Kidney (tissue), 14 donors: ENCODE results near the gene HSD17B14. TPM values are rescaled to one million over a fixed set of nuclear protein-coding genes. Genes with fewer than 3 reads are reported as not detected.
"Not testable (repeated sequence)": the region's sequence is repeated elsewhere in the genome, so short reads cannot be mapped to it uniquely, and the experiment has no call there.

Experiments
- DNase-seq, 5 donors: peaks; one replicate each; pipeline ENCODE4 v3.0.0-alpha.2; 2013 to 2020
- FAIRE-seq: peaks from 2 replicates; lab custom pipeline; 2012; peaks lifted over from hg19 to GRCh38; lab: Jason Lieb, UNC
- H3K27ac ChIP-seq, 2 donors: one replicate each; pipeline ENCODE4 v1.7.0; 2013; ENCODE audit warnings: low read depth in 2 of 2, low read length in 2 of 2, inconsistent platforms in 1 of 2
- H3K27me3 ChIP-seq: one replicate; pipeline ENCODE4 v1.7.1; 2013; ENCODE audit warnings: low read length, inconsistent platforms; ENCODE audit not compliant: control insufficient read depth, insufficient read depth
- H3K36me3 ChIP-seq, 3 donors: one replicate each; pipeline versions ENCODE4 v1.7.0 to v1.7.1; 2013; ENCODE audit warnings: low read length in 3 of 3, control low read depth in 1 of 3, inconsistent platforms in 1 of 3; ENCODE audit not compliant: insufficient read depth in 3 of 3, control insufficient read depth in 2 of 3
- H3K4me1 ChIP-seq, 3 donors: one replicate each; pipeline versions ENCODE4 v1.7.0 to v1.7.1; 2013; ENCODE audit warnings: low read length in 3 of 3, inconsistent platforms in 1 of 3, low read depth in 1 of 3; ENCODE audit not compliant: control insufficient read depth in 2 of 3, insufficient read depth in 2 of 3
- H3K4me3 ChIP-seq, 3 donors: one replicate each; pipeline versions ENCODE4 v1.7.0 to v1.8.1; 2013; ENCODE audit warnings: low read length in 3 of 3, control low read depth in 1 of 3, inconsistent platforms in 1 of 3
- H3K9ac ChIP-seq, 3 donors: one replicate each; pipeline versions ENCODE4 v1.7.0 to v1.7.1; 2013; ENCODE audit warnings: low read length in 3 of 3, control low read depth in 1 of 3, inconsistent platforms in 1 of 3
- H3K9me3 ChIP-seq, 3 donors: one replicate each; pipeline versions ENCODE4 v1.7.0 to v1.7.1; 2013; ENCODE audit warnings: low read length in 3 of 3, control low read depth in 1 of 3, inconsistent platforms in 1 of 3; ENCODE audit not compliant: control insufficient read depth in 2 of 3, insufficient read depth in 1 of 3
- intact Hi-C: fragments of 100-400 bp; cut with DNase I; formaldehyde crosslinking; loops from one replicate; pipeline ENCODE4 v1.11.1; 2022
- polyA plus RNA-seq: library from polyadenylated mRNA; stranded (reverse); fragments of 350-450 nt; fragmentation: Illumina TruSeq; extraction: RNeasy Lipid Tissue Mini Kit (QIAGEN cat#74804); gene quantifications from one replicate; pipeline ENCODE4 v1.2.3, GENCODE V29; 2014; ENCODE audit warnings: low read depth, low replicate concordance; ENCODE audit not compliant: insufficient read depth
- total RNA-seq: library from RNA; stranded (reverse); fragmentation: NEBNext Ultra II Directional; extraction: Animal tissue kit (Norgen Biotek cat#: 25700); gene quantifications from one replicate; pipeline ENCODE4 v1.2.1, GENCODE V29; 2021
- TF ChIP-seq, protein P1 (sequence below): IDR thresholded peaks from 3 replicates; pipeline ENCODE4 v1.5.1; 2012; ENCODE audit warnings: mild to moderate bottlenecking, moderate library complexity, borderline replicate concordance; ENCODE audit not compliant: insufficient read depth; ENCODE audit errors: extremely low read depth
- donor health status: control.
- donor health status: control.
- donor health status: control.
- donor health status: control.
- donor health status: control.
- donor health status: DM: yes; HTN: yes; CAD: no.
- donor health status: Normal renal cell carcinoma (clear cell type).

Gene HSD17B14
- total and polyA plus RNA-seq, 2 donors from 2014 or later = 5.2 to 141 TPM

DNA sequence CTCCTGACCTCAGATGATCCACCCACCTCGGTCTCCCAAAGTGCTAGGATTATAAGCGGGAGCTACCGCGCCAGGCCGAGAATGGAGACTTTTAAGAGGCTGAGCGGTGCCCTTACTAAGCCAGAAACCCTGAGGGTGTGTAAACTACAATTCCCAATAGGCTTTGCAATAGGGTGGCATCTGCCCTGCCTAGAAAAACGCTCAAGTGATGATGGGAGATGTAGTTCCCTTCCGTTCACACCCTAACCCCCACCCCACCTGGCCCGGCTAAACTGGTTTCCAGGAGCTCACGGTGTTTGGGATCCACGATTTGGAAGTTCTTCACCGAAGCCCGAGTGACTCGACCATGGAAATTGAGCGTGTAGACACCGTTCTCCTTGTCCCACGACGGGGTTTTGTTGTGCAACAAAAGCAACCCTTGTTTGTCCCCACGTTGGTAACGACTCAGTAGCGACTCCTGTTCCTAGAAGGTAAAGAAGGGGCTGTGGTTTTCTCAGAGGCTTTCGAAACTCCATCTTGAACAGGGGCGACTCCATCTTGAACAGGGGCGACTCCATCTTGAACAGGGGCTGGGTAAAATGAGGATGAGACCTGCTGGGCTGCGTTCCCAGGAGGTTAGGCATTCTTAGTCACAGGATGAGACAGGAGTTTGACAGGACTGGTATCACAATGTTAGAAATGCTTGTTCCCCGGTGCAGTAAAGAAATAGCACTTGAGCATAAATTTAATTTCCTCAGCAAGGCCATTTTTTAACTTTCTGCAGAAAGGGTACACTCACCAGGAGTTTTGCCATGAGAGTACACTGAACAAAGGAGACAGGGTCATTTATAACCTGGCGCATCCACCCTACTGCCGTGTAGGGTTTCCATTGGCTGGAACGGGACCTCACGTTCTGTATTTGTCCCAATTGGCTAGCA, 45.7 kb upstream of the HSD17B14 start:
- Histone ChIP-seq H3K9ac (no peak overlapping the region), H3K36me3 (peaks cover 0 to 2% (median 0%) of the 10 kb centered on the region in 3 donors), H3K9me3 (no peaks in the 10 kb centered on the region), H3K27me3 (no peaks in the 10 kb centered on the region), H3K4me3 (no peak overlapping the region), H3K27ac (no peak overlapping the region), H3K4me1 (no peaks in the 10 kb centered on the region)
- TF ChIP-seq, protein P1, sequence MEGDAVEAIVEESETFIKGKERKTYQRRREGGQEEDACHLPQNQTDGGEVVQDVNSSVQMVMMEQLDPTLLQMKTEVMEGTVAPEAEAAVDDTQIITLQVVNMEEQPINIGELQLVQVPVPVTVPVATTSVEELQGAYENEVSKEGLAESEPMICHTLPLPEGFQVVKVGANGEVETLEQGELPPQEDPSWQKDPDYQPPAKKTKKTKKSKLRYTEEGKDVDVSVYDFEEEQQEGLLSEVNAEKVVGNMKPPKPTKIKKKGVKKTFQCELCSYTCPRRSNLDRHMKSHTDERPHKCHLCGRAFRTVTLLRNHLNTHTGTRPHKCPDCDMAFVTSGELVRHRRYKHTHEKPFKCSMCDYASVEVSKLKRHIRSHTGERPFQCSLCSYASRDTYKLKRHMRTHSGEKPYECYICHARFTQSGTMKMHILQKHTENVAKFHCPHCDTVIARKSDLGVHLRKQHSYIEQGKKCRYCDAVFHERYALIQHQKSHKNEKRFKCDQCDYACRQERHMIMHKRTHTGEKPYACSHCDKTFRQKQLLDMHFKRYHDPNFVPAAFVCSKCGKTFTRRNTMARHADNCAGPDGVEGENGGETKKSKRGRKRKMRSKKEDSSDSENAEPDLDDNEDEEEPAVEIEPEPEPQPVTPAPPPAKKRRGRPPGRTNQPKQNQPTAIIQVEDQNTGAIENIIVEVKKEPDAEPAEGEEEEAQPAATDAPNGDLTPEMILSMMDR = no peak
- intact Hi-C loops = no loop called here
- FAIRE-seq (no peak), DNase-seq (no peak)

DNA sequence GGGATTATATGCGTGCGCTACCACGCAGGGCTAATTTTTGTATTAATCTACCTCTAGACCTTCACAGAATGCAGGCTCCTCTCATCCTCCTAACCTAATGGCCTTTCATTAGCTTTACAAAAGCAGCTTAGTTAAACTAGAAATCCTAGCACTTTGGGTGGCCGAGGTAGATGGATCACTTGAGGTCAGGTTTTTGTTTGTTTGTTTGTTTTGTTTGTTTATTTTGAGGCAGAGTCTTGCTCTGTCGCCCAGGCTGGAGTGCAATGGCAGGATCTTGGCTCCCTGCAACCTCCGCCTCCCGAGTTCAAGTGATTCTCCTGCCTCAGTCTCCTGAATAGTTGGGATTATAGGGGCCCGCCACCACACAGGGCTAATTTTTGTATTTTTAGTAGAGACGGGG, 43.4 kb upstream of the HSD17B14 start:
- H3K4me1 ChIP-seq = peaks cover 0 to 11% (median 8%) of the 10 kb centered on the region in 3 donors
- H3K9ac ChIP-seq, H3K27ac ChIP-seq, H3K36me3 ChIP-seq, FAIRE-seq, H3K27me3 ChIP-seq, DNase-seq, intact Hi-C loops, H3K9me3 ChIP-seq, H3K4me3 ChIP-seq: not testable (repeated sequence)

DNA sequence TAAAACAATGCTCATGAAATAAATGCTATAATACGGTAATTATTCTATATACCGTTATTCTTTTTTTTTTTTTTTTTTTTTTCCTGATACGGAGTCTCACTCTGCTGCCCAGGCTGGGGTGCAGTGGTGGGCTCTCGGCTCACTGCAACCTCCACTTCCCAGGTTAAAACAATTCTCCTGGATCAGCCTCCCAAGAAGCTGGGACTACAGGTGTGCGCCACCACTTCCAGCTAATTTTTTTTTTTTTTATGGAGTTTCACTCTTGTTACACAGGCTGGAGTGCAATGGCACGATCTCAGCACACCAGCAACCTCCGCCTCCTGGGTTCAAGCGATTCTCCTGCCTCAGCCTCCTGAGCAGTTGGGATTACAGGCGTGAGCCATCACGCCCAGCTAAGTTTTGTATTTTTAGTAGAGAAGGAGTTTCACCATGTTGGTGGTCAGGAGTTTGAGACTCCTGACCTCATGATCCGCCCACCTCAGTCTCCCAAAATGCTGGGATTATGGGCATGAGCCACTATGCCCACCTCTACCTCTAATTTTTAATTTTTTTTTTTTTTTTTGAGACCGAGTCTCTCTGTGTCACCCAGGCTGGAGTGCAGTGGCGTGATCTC, 42.8 kb upstream of the HSD17B14 start:
- peaks cover 0 to 16% (median 8%) of the 10 kb centered on the region in 3 donors for H3K4me1 ChIP-seq
- TF ChIP-seq, protein P1 = no peak
- H3K9me3 ChIP-seq = no peaks in the 10 kb centered on the region
- H3K9ac ChIP-seq = no peak overlapping the region
- intact Hi-C loops = no loop called here
- H3K36me3 ChIP-seq = peaks cover 0 to 5% (median 2%) of the 10 kb centered on the region in 3 donors
- H3K27ac ChIP-seq = no peak overlapping the region
- H3K4me3 ChIP-seq = no peak overlapping the region
- H3K27me3 ChIP-seq = no peaks in the 10 kb centered on the region
- DNase-seq (no peak), FAIRE-seq (no peak)
